Kidney (tissue), 14 donors: ENCODE results near the gene ABCB8. TPM values are rescaled to one million over a fixed set of nuclear protein-coding genes. Genes with fewer than 3 reads are reported as not detected.
A peak's percentile ranks its signal among the peaks of the same experiment; 100 is the strongest.

Source experiments
- DNase-seq, 5 donors: peaks; one replicate each; pipeline ENCODE4 v3.0.0-alpha.2; 2013 to 2020
- FAIRE-seq: peaks from 2 replicates; lab custom pipeline; 2012; peaks lifted over from hg19 to GRCh38; lab: Jason Lieb, UNC
- H3K27ac ChIP-seq, 2 donors: one replicate each; pipeline ENCODE4 v1.7.0; 2013; ENCODE audit warnings: low read depth in 2 of 2, low read length in 2 of 2, inconsistent platforms in 1 of 2
- H3K27me3 ChIP-seq: one replicate; pipeline ENCODE4 v1.7.1; 2013; ENCODE audit warnings: low read length, inconsistent platforms; ENCODE audit not compliant: control insufficient read depth, insufficient read depth
- H3K36me3 ChIP-seq, 3 donors: one replicate each; pipeline versions ENCODE4 v1.7.0 to v1.7.1; 2013; ENCODE audit warnings: low read length in 3 of 3, control low read depth in 1 of 3, inconsistent platforms in 1 of 3; ENCODE audit not compliant: insufficient read depth in 3 of 3, control insufficient read depth in 2 of 3
- H3K4me1 ChIP-seq, 3 donors: one replicate each; pipeline versions ENCODE4 v1.7.0 to v1.7.1; 2013; ENCODE audit warnings: low read length in 3 of 3, inconsistent platforms in 1 of 3, low read depth in 1 of 3; ENCODE audit not compliant: control insufficient read depth in 2 of 3, insufficient read depth in 2 of 3
- H3K4me3 ChIP-seq, 3 donors: one replicate each; pipeline versions ENCODE4 v1.7.0 to v1.8.1; 2013; ENCODE audit warnings: low read length in 3 of 3, control low read depth in 1 of 3, inconsistent platforms in 1 of 3
- H3K9ac ChIP-seq, 3 donors: one replicate each; pipeline versions ENCODE4 v1.7.0 to v1.7.1; 2013; ENCODE audit warnings: low read length in 3 of 3, control low read depth in 1 of 3, inconsistent platforms in 1 of 3
- H3K9me3 ChIP-seq, 3 donors: one replicate each; pipeline versions ENCODE4 v1.7.0 to v1.7.1; 2013; ENCODE audit warnings: low read length in 3 of 3, control low read depth in 1 of 3, inconsistent platforms in 1 of 3; ENCODE audit not compliant: control insufficient read depth in 2 of 3, insufficient read depth in 1 of 3
- CTCF ChIP-seq: IDR thresholded peaks from 3 replicates; pipeline ENCODE4 v1.5.1; 2012; ENCODE audit warnings: mild to moderate bottlenecking, moderate library complexity, borderline replicate concordance; ENCODE audit not compliant: insufficient read depth; ENCODE audit errors: extremely low read depth
- intact Hi-C: fragments of 100-400 bp; cut with DNase I; formaldehyde crosslinking; loops from one replicate; pipeline ENCODE4 v1.11.1; 2022
- polyA plus RNA-seq: library from polyadenylated mRNA; stranded (reverse); fragments of 350-450 nt; fragmentation: Illumina TruSeq; extraction: RNeasy Lipid Tissue Mini Kit (QIAGEN cat#74804); gene quantifications from one replicate; pipeline ENCODE4 v1.2.3, GENCODE V29; 2014; ENCODE audit warnings: low read depth, low replicate concordance; ENCODE audit not compliant: insufficient read depth
- total RNA-seq: library from RNA; stranded (reverse); fragmentation: NEBNext Ultra II Directional; extraction: Animal tissue kit (Norgen Biotek cat#: 25700); gene quantifications from one replicate; pipeline ENCODE4 v1.2.1, GENCODE V29; 2021
- donor health status: control.
- donor health status: control.
- donor health status: control.
- donor health status: control.
- donor health status: control.
- donor health status: DM: yes; HTN: yes; CAD: no.
- donor health status: Normal renal cell carcinoma (clear cell type).

ABCB8 gene
- total and polyA plus RNA-seq, 2 donors from 2014 or later = 34.3 to 36.0 TPM

DNA sequence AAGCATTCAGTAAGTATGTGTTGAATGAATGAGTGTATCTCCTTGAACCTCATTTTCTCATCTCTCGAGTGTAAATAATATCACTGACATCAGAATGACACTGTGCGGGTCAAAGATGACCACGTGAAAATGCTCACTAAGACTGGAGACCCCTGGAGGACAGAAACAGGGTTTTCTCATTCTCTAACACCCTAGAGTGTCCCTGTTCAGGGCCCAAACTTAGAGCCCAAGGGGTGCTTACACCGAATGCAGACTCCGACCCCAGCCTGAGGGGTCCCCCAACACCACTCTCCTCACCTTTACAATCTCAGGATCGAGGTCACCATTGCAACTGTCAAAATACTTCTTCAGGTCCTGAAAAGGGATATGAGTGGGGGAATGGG, 28.0 kb downstream of the ABCB8 start:
- H3K27me3 ChIP-seq = no peaks in the 10 kb centered on the region
- no peaks in the 10 kb centered on the region for H3K36me3 ChIP-seq
- no peaks in the 10 kb centered on the region for H3K9me3 ChIP-seq
- H3K4me3 ChIP-seq = no peak overlapping the region
- FAIRE-seq (no peak), DNase-seq (no peak)
- no peak overlapping the region for H3K27ac ChIP-seq
- H3K4me1 ChIP-seq = peaks cover 4 to 30% (median 19%) of the 10 kb centered on the region in 3 donors
- no peak overlapping the region for H3K9ac ChIP-seq
- intact Hi-C loops = no loop called here
- no peak for TF ChIP-seq CTCF

DNA sequence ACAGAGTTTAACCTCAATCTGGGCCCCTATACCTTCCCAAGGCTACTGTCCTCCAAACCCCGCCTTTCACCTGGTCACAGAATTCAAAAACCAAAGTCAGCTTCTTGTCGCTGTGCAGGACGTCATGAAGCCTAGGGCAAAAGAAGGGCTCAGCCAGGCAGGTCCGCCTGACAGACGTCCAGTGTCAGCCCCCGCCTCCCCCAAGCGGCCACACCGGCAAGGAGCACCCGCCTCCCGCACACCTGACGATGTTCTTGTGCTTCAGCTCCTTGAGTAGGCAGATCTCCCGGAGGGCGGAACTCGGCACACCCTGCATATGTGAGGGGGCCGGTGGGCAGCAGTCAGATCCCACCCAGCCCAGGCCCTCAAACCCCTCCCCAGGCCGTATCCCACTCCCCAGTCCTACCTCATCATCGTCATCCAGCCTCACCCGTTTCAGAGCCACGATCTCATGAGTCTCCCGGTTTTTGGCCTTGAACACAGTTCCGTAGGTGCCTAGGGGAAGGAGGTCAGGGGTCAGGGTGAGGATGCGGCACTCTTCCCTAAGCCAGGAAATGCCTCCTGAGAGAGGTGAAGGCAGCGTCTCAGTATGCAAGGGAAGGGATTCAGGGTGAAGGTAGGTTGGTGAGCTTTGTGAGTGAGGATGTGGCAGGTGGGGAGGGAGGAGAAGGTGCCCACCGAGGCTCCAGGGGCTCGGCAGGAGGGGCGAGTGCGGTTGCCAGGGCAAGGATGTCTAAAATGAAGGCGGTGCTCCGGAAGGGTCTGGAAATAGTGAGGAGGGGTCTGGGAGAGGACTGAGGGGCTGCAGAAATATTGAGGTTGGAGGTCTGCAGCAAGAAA, 28.6 kb downstream of the ABCB8 start:
- no peak for TF ChIP-seq CTCF
- Histone ChIP-seq H3K4me3 (peak overlapping the region; percentile 66 to 99 (median 93)), H3K27ac (no peak overlapping the region), H3K36me3 (no peaks in the 10 kb centered on the region), H3K9ac (peak overlapping the region; percentile 40 to 74 (median 69)), H3K9me3 (no peaks in the 10 kb centered on the region), H3K4me1 (peaks cover 4 to 33% (median 19%) of the 10 kb centered on the region in 3 donors), H3K27me3 (no peaks in the 10 kb centered on the region)
- FAIRE-seq (no peak), DNase-seq (peak in 3 of 5 donors; percentile 26 to 79 (median 37))
- intact Hi-C loops = no loop called here

DNA sequence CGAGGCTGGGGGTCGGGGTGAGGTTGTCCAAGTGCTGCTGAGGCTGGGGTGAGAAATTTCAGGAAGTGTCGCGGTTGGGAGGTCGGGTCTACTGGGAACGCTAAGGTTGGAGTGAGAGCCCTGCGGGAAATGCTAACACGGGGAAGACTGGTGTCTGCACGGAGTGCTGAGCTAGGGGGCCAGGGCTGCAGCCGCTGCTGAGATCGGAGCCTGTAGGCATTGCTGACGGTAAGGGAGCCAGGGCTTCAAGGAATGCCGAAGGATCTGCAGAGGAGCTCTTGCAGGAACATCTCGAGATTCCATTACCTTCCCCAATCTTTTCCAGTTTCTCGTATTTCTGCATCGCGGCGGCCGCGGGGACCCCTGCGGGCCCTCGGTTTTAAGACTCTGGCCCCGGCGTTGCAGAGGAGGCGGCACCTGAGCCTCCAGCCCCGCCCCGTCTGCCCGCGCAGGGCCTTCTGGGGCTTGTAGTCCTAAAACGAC, 29.3 kb downstream of the ABCB8 start, which contains the start of gene CDK5:
CDK5 (minus strand) TSS at position 392 of the 483 bp plus-strand sequence; CDS start at position 343, 49 bp downstream.
- Histone ChIP-seq H3K4me1 (peaks cover 4 to 36% (median 19%) of the 10 kb centered on the region in 3 donors), H3K36me3 (no peaks in the 10 kb centered on the region), H3K27me3 (no peaks in the 10 kb centered on the region), H3K27ac (peak within 1 kb of the TSS; percentile 99 to 100), H3K4me3 (peak within 1 kb of the TSS; percentile 71 to 99 (median 93)), H3K9ac (peak within 1 kb of the TSS; percentile 50 to 95 (median 93)), H3K9me3 (no peaks in the 10 kb centered on the region)
- intact Hi-C loops = no loop called here
- DNase-seq (no peak), FAIRE-seq (no peak)
- TF ChIP-seq CTCF = no peak
